Tongue (tissue), 2 donors: Measurements from ENCODE around the gene ATG7. TPM values are rescaled to one million over a fixed set of nuclear protein-coding genes. Genes with fewer than 3 reads are reported as not detected.
"Not testable (repeated sequence)": the region's sequence is repeated elsewhere in the genome, so short reads cannot be mapped to it uniquely, and the experiment has no call there.

Source experiments
- DNase-seq: peaks from one replicate; pipeline ENCODE4 v3.0.0-alpha.2; 2015
- total RNA-seq: library from RNA; depleted of rRNA; stranded (reverse); fragments of >200 nt; gene quantifications from one replicate; pipeline ENCODE4 v1.2.3, GENCODE V29; 2014

Gene ATG7
- total RNA-seq, 1 donor from 2014 or later = 80.2 TPM

- no peak for DNase-seq
Observed at GRCh38 chr3:11467875-11468274, 195.7 kb downstream of the ATG7 start.

DNA sequence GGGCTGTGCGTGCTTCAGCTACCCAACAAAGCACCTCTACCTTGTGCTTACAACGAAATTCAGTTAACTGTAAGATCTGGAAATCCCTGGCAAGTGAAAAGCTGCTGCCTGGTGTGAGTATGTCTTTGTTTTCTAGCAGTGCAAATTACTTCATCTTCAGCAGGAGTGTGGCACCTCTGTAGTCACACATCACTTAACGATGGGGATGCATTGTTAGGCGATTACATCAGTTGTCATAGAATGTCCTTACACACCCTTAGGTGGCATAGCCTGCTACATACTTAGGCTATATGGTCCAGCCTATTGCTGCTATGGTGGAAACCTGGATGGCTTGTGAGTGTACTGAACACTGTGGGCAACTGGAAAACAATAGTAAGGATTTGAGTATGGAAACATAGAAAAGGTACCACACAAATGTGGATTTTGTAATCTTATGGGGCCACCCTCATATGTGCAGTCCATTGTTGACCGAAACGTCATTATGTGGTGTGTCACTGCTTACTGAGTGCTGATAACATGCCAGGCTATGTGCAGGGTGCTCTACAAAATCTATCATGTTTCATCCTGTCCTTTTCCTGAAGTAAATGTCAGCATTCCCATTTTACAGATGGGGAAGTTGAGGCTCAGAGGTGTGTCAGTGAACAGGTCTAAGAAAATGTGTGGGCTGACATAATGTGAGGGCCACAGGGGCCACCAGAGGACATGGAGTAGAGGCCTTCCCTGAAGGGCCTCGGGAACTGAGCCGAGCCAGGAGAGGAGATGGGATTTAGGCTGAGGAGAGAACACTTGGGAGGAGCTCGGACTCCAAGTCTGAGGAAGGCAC is 198.0 kb downstream of the ATG7 start:
- DNase-seq = no peak

GRCh38 chr3:11475324-11475723 is 203.1 kb downstream of the ATG7 start:
- DNase-seq = no peak

DNA sequence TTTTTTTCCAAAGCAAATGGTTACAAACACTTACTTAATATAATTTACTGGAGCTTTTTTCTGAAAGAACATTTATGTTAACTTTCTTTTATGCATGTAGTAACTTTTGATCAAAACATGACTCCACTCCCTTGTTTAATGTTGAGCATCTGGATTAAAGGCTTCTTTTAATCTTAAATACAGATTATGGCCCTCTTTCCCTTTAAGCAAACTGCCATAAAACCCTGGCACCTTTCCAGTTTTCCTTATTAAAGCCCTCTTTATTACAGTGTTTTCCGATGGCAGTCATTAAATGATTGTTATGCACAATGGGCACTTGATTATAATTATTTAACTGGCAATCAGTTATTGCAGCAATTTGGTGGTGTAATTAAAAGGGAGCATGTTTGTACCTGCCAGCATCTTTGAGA is 204.5 kb downstream of the ATG7 start:
- peak; percentile 32 for DNase-seq

DNA sequence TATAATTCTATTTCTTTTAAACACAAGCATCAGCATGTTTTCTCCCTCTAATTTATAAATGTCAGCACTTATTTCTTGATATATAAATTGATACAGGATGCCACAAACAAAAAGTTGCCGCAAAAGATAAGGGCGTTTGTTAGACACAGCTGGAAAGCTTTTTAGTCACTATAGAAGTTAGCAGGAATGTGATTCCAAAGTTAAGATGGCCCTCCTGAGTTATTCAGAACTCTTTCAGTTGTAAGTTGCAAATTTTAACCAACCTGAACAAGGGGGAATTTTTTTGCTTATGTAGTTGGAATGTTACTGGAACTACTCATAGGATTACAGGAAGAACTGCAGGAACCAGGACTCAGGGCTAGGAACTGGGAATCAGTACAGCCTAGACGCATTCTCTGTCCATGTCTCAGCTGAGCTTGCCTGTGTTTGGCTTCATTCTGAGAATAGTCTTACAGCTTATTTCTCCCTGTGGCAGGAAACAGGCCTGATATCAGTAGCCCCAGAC is 205.3 kb downstream of the ATG7 start:
- DNase-seq = peak; percentile 27

- no peak for DNase-seq
Observed at GRCh38 chr3:11478167-11478566, 206.0 kb downstream of the ATG7 start.

DNA sequence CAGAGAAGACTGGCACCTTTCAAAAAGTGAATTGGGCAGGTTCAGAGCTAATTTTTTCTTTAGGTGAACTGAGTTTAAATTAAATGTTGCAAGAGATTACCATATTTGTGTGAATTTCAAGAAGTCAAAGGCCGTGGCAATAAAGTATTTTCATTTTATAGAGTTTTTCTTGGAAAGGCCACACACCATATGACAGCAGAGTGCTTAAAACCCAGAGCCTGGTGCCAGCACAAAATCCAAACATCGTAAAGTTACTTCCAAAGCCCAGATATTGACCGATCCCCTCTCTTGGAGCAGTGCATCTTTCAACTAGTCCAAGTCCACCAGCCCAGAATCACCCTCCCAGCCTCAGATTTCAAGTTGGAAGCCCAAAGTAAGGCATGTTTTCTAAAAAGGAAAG is 207.0 kb downstream of the ATG7 start:
- peak; percentile 44 for DNase-seq

- DNase-seq = peak; percentile 37
Observed at GRCh38 chr3:11480663-11481298, 208.6 kb downstream of the ATG7 start.

DNA sequence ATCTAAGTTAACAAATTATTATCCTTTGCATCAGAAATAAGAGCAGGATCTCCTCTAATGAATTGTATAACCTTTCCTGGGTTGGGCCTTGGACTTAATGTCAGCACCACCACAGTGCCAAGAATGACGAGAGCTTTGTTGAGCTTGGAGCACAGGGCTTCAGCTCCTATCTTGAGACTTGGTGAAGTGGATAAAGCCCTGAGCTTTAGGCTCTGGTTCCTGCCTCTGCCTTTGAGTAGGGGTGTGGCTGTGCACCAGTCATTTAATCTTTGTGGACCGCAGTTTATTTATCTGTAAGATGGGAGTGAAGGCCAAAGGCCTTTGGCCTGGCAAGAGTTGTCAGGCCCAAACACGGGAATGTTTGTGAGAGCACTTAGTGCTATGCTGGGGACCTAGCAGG is 209.4 kb downstream of the ATG7 start:
- DNase-seq = peak; percentile 34

GRCh38 chr3:11482021-11482420 is 209.8 kb downstream of the ATG7 start:
- peak; percentile 94 for DNase-seq

GRCh38 chr3:11488356-11488755 is 216.2 kb downstream of the ATG7 start:
- not testable (repeated sequence) for DNase-seq

DNA sequence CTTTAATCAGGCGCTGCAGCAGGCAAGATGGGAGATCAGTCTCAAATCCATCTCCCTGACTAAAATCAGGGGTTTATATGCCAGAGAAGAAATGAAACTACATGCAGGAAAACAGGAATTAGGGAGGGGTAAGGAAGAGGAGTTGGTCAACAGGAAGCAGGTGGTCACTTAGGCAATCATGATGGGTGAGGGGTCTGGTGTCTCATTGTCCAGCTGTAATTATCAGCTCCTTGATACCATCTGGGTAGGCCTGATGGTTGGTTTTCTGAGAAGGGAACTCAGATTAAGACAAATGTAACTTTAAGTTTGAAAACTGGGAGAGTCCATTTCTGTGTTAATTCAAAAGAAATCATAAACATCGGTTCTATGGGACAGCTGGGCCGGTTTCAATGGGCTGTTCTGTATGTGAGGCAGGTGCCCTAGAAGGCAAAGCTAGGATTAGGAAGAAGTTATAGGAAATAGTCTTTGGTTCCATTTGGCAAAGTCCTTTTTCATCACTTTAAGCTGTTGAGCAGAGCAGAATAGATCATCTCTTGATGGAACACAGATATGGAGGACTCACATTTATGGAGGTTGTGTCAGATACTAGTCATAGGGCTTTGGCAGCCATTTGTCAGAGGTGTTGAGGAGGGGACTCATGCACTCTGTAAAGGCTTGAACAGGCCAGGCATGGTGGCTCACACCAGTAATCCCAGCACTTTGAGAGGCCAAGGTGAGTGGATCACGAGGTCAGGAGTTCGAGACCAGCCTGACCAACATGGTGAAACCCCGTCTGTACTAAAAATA is 222.1 kb downstream of the ATG7 start:
- DNase-seq = no peak

DNA sequence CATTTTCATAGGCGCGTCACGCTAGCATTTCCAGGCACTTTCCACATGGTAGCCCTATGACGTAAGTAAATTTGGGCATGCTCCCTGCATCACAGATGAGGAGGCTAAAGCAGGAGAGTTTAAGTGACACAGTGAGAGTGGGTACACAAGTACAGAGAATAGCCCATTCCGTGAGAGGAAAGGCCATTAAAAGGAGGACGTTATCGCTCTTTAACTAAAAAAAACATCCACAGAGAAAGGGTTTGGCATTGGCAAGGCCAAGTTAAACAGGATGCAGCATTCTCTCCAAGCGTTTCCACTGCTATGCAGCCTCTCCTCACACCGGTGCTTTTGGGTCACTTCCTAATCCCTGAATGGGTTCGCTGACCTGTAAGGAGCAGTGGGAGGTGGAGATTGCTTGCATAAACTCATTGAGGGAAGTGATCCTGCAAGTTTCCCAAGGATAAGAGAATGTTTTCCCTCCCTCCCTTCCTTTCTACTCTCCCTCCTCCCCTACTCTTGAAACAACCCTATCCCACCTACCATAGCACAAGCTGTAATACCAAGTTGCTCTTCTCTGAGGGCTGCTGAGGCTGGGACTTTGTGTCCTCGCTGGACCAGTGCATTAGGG is 223.9 kb downstream of the ATG7 start:
- no peak for DNase-seq

DNA sequence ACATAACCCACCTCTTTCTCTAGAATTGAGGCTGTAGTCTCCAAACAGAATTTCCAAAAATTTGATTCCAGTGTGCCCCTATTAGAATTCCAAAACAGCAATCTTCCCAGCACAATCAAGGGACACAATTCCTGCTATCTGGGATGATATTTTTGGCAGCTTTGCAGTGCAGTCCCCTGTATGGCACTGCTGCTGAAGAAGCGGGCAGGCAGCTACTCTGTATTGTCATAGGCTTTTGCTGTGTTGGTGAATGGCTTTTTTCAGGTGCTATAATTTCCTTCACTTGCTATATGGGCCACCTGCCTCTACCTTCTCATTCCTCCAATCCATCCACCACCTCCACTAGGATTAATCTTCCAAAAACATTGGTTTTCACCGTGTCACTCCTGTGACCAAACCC is 226.0 kb downstream of the ATG7 start:
- no peak for DNase-seq

- DNase-seq = peak; percentile 54
Observed at GRCh38 chr3:11498646-11499045, 226.4 kb downstream of the ATG7 start.

GRCh38 chr3:11499144-11499543 is 226.9 kb downstream of the ATG7 start:
- no peak for DNase-seq

GRCh38 chr3:11502413-11502812 is 230.2 kb downstream of the ATG7 start:
- DNase-seq = not testable (repeated sequence)

DNA sequence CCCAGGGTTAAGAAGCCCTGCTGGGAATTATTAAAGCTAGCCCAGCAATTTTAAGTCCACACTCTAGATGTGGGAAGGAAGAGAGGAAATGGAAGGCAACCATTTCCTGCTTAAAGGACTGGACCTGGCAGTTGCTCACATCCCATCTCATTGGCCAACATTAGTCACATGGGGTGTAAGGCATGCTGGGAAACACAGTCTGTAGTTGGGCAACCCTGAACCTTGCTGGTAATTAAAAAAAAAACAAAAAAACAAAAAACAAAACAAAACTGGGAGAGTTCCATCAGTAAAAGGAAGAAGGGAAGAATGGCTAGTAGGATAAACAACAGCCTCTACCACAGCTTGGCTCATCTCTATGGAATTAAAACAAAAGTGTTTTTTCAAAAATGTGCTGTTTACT is 235.5 kb downstream of the ATG7 start:
- no peak for DNase-seq

- DNase-seq = no peak
Observed at GRCh38 chr3:11508346-11509172, 236.4 kb downstream of the ATG7 start.

DNA sequence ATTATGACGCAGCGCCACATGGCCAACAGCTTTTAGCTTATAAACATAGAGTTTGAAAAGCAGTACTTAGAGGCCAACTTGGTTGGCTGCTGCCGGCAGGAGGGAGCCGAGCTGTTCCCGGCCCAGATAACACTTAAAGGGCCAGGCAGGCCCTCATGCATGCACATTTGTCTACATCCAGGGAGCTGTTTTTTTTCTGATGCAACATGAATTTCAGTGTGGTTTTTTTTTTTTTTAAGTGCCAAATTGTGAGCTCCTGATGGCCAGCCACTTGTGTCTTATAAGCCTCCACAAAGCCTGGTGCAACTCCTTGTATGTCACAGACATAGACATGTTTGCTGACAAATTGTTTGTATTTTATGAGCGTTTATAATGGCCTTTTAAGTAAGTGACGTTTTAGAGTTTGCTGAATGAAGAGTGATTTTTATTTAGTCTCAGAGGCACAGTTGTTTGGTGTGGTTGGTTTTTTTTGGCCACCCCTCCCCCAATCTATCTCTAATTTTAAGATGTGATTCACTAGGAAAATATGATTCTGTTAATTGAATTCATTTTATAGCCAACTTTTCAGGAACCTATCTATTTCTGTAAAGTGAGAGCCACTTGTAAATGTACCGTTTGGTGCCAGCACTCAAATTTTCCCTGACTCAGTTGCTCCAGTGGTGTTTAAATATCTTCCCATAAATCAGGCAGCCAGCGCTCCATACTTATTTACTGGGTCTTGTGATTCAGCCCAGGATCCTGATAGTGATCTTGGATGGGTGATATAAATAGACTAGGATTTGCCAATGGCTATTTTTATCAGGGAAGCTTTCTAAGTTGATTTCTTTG is 237.2 kb downstream of the ATG7 start:
- DNase-seq = peak; percentile 83

DNA sequence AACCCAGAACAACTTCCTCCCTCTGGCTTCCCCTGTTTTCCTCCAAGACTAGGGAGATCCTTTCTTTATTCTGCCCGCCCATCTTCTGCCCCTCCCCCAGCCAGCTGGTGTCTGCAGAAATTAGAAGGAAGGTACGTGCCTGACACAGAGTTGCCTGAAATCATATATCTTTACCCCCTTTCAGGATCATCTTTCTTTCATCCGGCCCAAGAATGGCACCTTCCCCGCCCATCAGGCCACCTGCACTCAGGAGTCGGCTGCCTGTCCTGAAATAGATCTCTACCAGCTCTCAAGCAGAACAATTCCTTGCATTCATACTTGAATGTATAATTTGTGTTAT is 237.8 kb downstream of the ATG7 start:
- peak; percentile 54 for DNase-seq
